Measurements from ENCODE around the gene ENKD1.

- TF ChIP-seq REST (IDR thresholded peaks at IDR 0.05; ENCODE audit: low read depth) (no peak), TCF12 (IDR thresholded peaks at IDR 0.05; ENCODE audit: low read depth) (no peak), RAD21 (IDR thresholded peaks at IDR 0.05; ENCODE audit: low read depth) (no peak), EP300 (IDR thresholded peaks at IDR 0.05; ENCODE audit: borderline replicate concordance) (no peak), CREB1 (IDR thresholded peaks at IDR 0.05; ENCODE audit: low read depth) (no peak), NFIC (IDR thresholded peaks at IDR 0.05) (no peak), MAX (IDR thresholded peaks at IDR 0.05) (no peak), USF1 (IDR thresholded peaks at IDR 0.05) (no peak), CEBPB (IDR thresholded peaks at IDR 0.05) (no peak), FOXM1 (IDR thresholded peaks at IDR 0.05; ENCODE audit: borderline replicate concordance, low read depth) (no peak), TAF1 (IDR thresholded peaks at IDR 0.05; ENCODE audit: low read depth) (no peak)
These were observed 10.4 kb upstream of the ENKD1 start for GRCh38 chr16:67676939-67677338.
